Mesothelial cell of epicardium (in vitro differentiated cells): Measurements from ENCODE around the gene WASF3. TPM values are rescaled to one million over a fixed set of nuclear protein-coding genes. Genes with fewer than 3 reads are reported as not detected.

Source experiments
- DNase-seq, 2 experiments: peaks; one replicate each; pipeline ENCODE4 v3.0.0; 2021; ENCODE audit warnings: low spot score in 2 of 2; ENCODE audit not compliant: unreplicated experiment in 2 of 2
- H3K27ac Mint-ChIP-seq: 2 replicates; pipeline ENCODE4 v1.8.0; 2021; ENCODE audit warnings: mixed read lengths
- H3K27me3 Mint-ChIP-seq: 2 replicates; pipeline ENCODE4 v1.8.0; 2021; ENCODE audit warnings: low read depth, mixed read lengths
- H3K36me3 Mint-ChIP-seq: 2 replicates; pipeline ENCODE4 v1.8.0; 2021; ENCODE audit warnings: mixed read lengths
- H3K4me1 Mint-ChIP-seq: 2 replicates; pipeline ENCODE4 v1.8.0; 2021; ENCODE audit warnings: mixed read lengths
- H3K4me3 Mint-ChIP-seq: 2 replicates; pipeline ENCODE4 v1.8.0; 2021; ENCODE audit warnings: mild to moderate bottlenecking, moderate library complexity, mixed read lengths
- H3K9me3 Mint-ChIP-seq: 2 replicates; pipeline ENCODE4 v1.8.0; 2021; ENCODE audit warnings: mixed read lengths
- CTCF ChIP-seq: fragments of 200-600 bp; sonication (generic); IDR thresholded peaks from one replicate; pipeline ENCODE4 v1.5.0; 2021; ENCODE audit warnings: antibody characterized with exemption; ENCODE audit not compliant: unreplicated experiment
- total RNA-seq: library from RNA; stranded (reverse); gene quantifications from 3 replicates; pipeline ENCODE4 v1.2.1, GENCODE V29; 2021

WASF3 gene
- total RNA-seq, 1 donor from 2014 or later, result 19.4 TPM

GRCh38 chr13:26562512-26562890, 5.0 kb downstream of the WASF3 start:
- no peaks in the 10 kb centered on the region for H3K9me3 Mint-ChIP-seq
- H3K4me3 Mint-ChIP-seq, result no peak overlapping the region
- TF ChIP-seq CTCF, result no peak
- no peaks in the 10 kb centered on the region for H3K36me3 Mint-ChIP-seq
- H3K27me3 Mint-ChIP-seq, result peaks cover 13% of the 10 kb centered on the region
- peaks cover 9% of the 10 kb centered on the region for H3K4me1 Mint-ChIP-seq
- DNase-seq, result no peak
- H3K27ac Mint-ChIP-seq, result no peak overlapping the region

- H3K27ac Mint-ChIP-seq, result no peak overlapping the region
- no peaks in the 10 kb centered on the region for H3K36me3 Mint-ChIP-seq
- peaks cover 5% of the 10 kb centered on the region for H3K4me1 Mint-ChIP-seq
- DNase-seq, result no peak
- no peak for TF ChIP-seq CTCF
- peaks cover 10% of the 10 kb centered on the region for H3K9me3 Mint-ChIP-seq
- H3K27me3 Mint-ChIP-seq, result peaks cover 10% of the 10 kb centered on the region
- H3K4me3 Mint-ChIP-seq, result no peak overlapping the region
Measured at GRCh38 chr13:26563713-26564112, 6.2 kb downstream of the WASF3 start.

- TF ChIP-seq CTCF, result no peak
- Mint-ChIP-seq H3K36me3 (peaks cover 4% of the 10 kb centered on the region), H3K9me3 (peaks cover 37% of the 10 kb centered on the region), H3K27me3 (no peaks in the 10 kb centered on the region), H3K27ac (no peak overlapping the region), H3K4me3 (no peak overlapping the region), H3K4me1 (no peaks in the 10 kb centered on the region)
- no peak for DNase-seq
Measured at GRCh38 chr13:26568132-26568815, 10.8 kb downstream of the WASF3 start.

GRCh38 chr13:26571518-26571917, 14.0 kb downstream of the WASF3 start:
- Mint-ChIP-seq H3K9me3 (peaks cover 59% of the 10 kb centered on the region), H3K27ac (no peak overlapping the region), H3K4me3 (no peak overlapping the region), H3K27me3 (no peaks in the 10 kb centered on the region), H3K36me3 (peaks cover 14% of the 10 kb centered on the region), H3K4me1 (no peaks in the 10 kb centered on the region)
- no peak for DNase-seq
- TF ChIP-seq CTCF, result no peak

GRCh38 chr13:26575244-26575643, 17.8 kb downstream of the WASF3 start:
- no peak for TF ChIP-seq CTCF
- no peak for DNase-seq
- Mint-ChIP-seq H3K27me3 (no peaks in the 10 kb centered on the region), H3K9me3 (peaks cover 57% of the 10 kb centered on the region), H3K4me1 (no peaks in the 10 kb centered on the region), H3K36me3 (peaks cover 31% of the 10 kb centered on the region), H3K27ac (no peak overlapping the region), H3K4me3 (no peak overlapping the region)

GRCh38 chr13:26579580-26579979, 22.1 kb downstream of the WASF3 start:
- no peak for DNase-seq
- H3K9me3 Mint-ChIP-seq, result peaks cover 29% of the 10 kb centered on the region
- H3K27ac Mint-ChIP-seq, result no peak overlapping the region
- no peaks in the 10 kb centered on the region for H3K27me3 Mint-ChIP-seq
- no peak for TF ChIP-seq CTCF
- H3K4me1 Mint-ChIP-seq, result peaks cover 10% of the 10 kb centered on the region
- H3K4me3 Mint-ChIP-seq, result no peak overlapping the region
- peaks cover 23% of the 10 kb centered on the region for H3K36me3 Mint-ChIP-seq
